DND-41 (cell line): ENCODE data around the gene TMCC2.

ENCODE experiments used
- ATAC-seq: fragments of 200-7000 bp; cut with Tn5 transposase; 3 replicates; pipeline ENCODE4 v1.9.1; 2021; ENCODE audit warnings: low read depth; ENCODE audit not compliant: insufficient read depth
- DNase-seq: peaks from one replicate; pipeline ENCODE4 v3.0.0-alpha.2; 2020
- H2AFZ ChIP-seq: 2 replicates; pipeline ENCODE4 v1.6.0; 2012; ENCODE audit warnings: low read depth, low read length
- H3K27ac ChIP-seq: 2 replicates; pipeline ENCODE4 v1.5.1; 2012; ENCODE audit warnings: low read length, inconsistent platforms
- H3K27me3 ChIP-seq: fragments of 200-600 bp; sonication (generic); 2 replicates; pipeline ENCODE4 v1.6.0; 2012; ENCODE audit warnings: low read length, mild to moderate bottlenecking, inconsistent platforms; ENCODE audit not compliant: insufficient read depth, poor library complexity
- H3K36me3 ChIP-seq: 2 replicates; pipeline ENCODE4 v1.5.1; 2012; ENCODE audit warnings: low read length, inconsistent platforms; ENCODE audit not compliant: insufficient read depth
- H3K4me1 ChIP-seq: 2 replicates; pipeline ENCODE4 v1.5.1; 2012; ENCODE audit warnings: mild to moderate bottlenecking, low read length; ENCODE audit not compliant: insufficient read depth
- H3K4me2 ChIP-seq: 2 replicates; pipeline ENCODE4 v1.6.0; 2012; ENCODE audit warnings: mild to moderate bottlenecking, moderate library complexity, low read length, inconsistent platforms; ENCODE audit not compliant: insufficient read depth
- H3K4me3 ChIP-seq, 2 experiments: fragments of 200-600 bp in 1 of 2; shearing (Covaris generic) in 1 of 2; 2 replicates each; pipeline ENCODE4 v1.5.1; 2012 to 2016; ENCODE audit warnings: inconsistent platforms in 2 of 2, low read length in 2 of 2, mild to moderate bottlenecking in 2 of 2, low read depth in 1 of 2, moderate library complexity in 1 of 2
- H3K79me2 ChIP-seq: 2 replicates; pipeline ENCODE4 v1.6.0; 2012; ENCODE audit warnings: low read length, inconsistent platforms; ENCODE audit not compliant: insufficient read depth
- H3K9ac ChIP-seq: 2 replicates; pipeline ENCODE4 v1.6.0; 2012; ENCODE audit warnings: low read depth, mild to moderate bottlenecking, inconsistent platforms, low read length, moderate library complexity
- H3K9me3 ChIP-seq: 2 replicates; pipeline ENCODE4 v1.5.1; 2012; ENCODE audit warnings: low read length, moderate library complexity, mild to moderate bottlenecking, inconsistent platforms; ENCODE audit not compliant: insufficient read depth, severe bottlenecking
- H4K20me1 ChIP-seq: 2 replicates; pipeline ENCODE4 v1.6.0; 2012; ENCODE audit warnings: low read length; ENCODE audit not compliant: insufficient read depth
- EZH2 ChIP-seq: IDR thresholded peaks from 3 replicates; pipeline ENCODE4 v1.6.1; 2012; ENCODE audit warnings: borderline replicate concordance, low read depth, mild to moderate bottlenecking, moderate library complexity, low read length, inconsistent platforms; ENCODE audit not compliant: severe bottlenecking
- TF ChIP-seq, protein P1 (sequence below): IDR thresholded peaks from 2 replicates; pipeline ENCODE4 v1.5.1; 2012; ENCODE audit warnings: borderline replicate concordance, low read length, moderate library complexity, mild to moderate bottlenecking; ENCODE audit not compliant: poor library complexity, severe bottlenecking; ENCODE audit errors: extremely low read depth

The TMCC2 gene

DNA sequence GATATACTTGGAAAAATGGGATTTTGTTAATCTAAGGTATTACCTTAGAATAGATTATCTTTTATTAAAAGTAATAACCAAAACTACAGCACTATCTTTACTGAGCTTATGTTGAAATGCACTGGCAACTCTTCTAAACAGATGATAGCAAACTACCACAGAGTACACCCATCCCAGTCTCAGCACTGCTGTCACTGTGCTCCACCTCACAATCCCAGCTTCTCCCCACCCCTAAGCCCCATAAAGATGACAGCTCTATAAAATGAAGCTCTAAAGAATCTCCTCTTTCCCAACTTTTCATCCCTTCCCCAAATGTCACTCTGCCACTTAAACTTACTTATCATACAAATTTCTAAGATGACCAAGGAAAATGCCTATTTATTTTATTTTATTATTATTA is 22.7 kb upstream of the TMCC2 start:
- H4K20me1 ChIP-seq: no peaks in the 10 kb centered on the region
- H3K9me3 ChIP-seq: no peaks in the 10 kb centered on the region
- H2AFZ ChIP-seq: no peak overlapping the region
- no peaks in the 10 kb centered on the region for H3K27me3 ChIP-seq
- peaks cover 5% of the 10 kb centered on the region for H3K4me1 ChIP-seq
- no peak overlapping the region for H3K4me2 ChIP-seq
- H3K79me2 ChIP-seq: no peaks in the 10 kb centered on the region; the same call in 1 of the 2 replicates
- H3K9ac ChIP-seq: no peak overlapping the region
- TF ChIP-seq, protein P1, sequence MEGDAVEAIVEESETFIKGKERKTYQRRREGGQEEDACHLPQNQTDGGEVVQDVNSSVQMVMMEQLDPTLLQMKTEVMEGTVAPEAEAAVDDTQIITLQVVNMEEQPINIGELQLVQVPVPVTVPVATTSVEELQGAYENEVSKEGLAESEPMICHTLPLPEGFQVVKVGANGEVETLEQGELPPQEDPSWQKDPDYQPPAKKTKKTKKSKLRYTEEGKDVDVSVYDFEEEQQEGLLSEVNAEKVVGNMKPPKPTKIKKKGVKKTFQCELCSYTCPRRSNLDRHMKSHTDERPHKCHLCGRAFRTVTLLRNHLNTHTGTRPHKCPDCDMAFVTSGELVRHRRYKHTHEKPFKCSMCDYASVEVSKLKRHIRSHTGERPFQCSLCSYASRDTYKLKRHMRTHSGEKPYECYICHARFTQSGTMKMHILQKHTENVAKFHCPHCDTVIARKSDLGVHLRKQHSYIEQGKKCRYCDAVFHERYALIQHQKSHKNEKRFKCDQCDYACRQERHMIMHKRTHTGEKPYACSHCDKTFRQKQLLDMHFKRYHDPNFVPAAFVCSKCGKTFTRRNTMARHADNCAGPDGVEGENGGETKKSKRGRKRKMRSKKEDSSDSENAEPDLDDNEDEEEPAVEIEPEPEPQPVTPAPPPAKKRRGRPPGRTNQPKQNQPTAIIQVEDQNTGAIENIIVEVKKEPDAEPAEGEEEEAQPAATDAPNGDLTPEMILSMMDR: no peak
- TF ChIP-seq EZH2: no peak
- ATAC-seq (no peak), DNase-seq (no peak)
- no peaks in the 10 kb centered on the region for H3K36me3 ChIP-seq
- H3K4me3 ChIP-seq: no peak overlapping the region
- H3K27ac ChIP-seq: no peak overlapping the region

DNA sequence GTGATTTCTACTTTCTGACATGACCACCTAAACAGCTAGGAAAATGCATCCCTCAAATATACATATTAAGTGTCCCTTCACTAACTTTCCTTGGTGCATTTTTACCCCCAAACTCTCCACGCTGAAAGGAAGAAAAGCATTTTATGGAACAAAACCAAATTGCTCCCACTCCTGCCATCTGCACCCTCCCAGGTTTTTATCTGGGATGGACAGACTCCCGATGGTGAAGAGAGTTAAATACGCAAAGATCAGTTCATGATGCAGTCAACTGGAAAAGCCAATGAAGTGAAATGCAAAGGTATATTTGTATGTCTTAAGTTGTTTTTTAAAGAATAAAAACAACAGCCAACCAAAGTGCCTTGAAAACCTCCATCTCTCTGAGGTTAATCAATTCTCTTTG is 18.9 kb upstream of the TMCC2 start:
- no peaks in the 10 kb centered on the region for H4K20me1 ChIP-seq
- TF ChIP-seq, protein P1: no peak
- TF ChIP-seq EZH2: no peak

GRCh38 chr1:205210756-205211168 is 17.0 kb upstream of the TMCC2 start:
- peak overlapping the region; percentile 85 for H3K9ac ChIP-seq
- no peaks in the 10 kb centered on the region for H3K27me3 ChIP-seq
- DNase-seq (no peak), ATAC-seq (peak; percentile 30)
- TF ChIP-seq, protein P1: no peak
- no peak for TF ChIP-seq EZH2
- peak overlapping the region; percentile 83 for H2AFZ ChIP-seq
- H3K4me1 ChIP-seq: peaks cover 22% of the 10 kb centered on the region
- peak overlapping the region; percentile 89 to 99 for H3K4me3 ChIP-seq
- peaks cover 3% of the 10 kb centered on the region; the same call in 1 of the 2 replicates for H3K36me3 ChIP-seq
- H3K79me2 ChIP-seq: peaks cover 9% of the 10 kb centered on the region
- no peaks in the 10 kb centered on the region for H3K9me3 ChIP-seq
- H3K4me2 ChIP-seq: peak overlapping the region; percentile 66
- H3K27ac ChIP-seq: peak overlapping the region; percentile 63
- H4K20me1 ChIP-seq: no peaks in the 10 kb centered on the region

More for the DNA sequence above, 18.9 kb upstream of the TMCC2 start:
- Histone ChIP-seq H3K4me3 (no peak overlapping the region), H3K9me3 (no peaks in the 10 kb centered on the region), H2AFZ (no peak overlapping the region), H3K27ac (no peak overlapping the region), H3K9ac (no peak overlapping the region), H3K4me2 (no peak overlapping the region), H3K4me1 (peaks cover 22% of the 10 kb centered on the region), H3K79me2 (peaks cover 9% of the 10 kb centered on the region), H3K27me3 (no peaks in the 10 kb centered on the region), H3K36me3 (peaks cover 3% of the 10 kb centered on the region; the same call in 1 of the 2 replicates)
- DNase-seq: no peak
- no peak for ATAC-seq
